HEK293 (cell line): Measurements from ENCODE around the gene PTGFRN.

Experiments used
- CTCF ChIA-PET: fragments of 350-600 bp; formaldehyde crosslinking; extraction: SDS; loops from one replicate; lab custom pipeline; 2021; ENCODE audit warnings: antibody characterized with exemption; lab: Yijun Ruan, JAX
- POLR2A ChIA-PET: fragments of 300-600 bp; formaldehyde crosslinking; extraction: SDS; loops from one replicate; lab custom pipeline; 2020; ENCODE audit warnings: antibody characterized with exemption, inconsistent platforms; lab: Yijun Ruan, JAX
- H3K27ac ChIP-seq: fragments of 200-500 bp; sonication (Bioruptor generic); 2 replicates; pipeline ENCODE4 v1.5.1; 2014; ENCODE audit warnings: low read depth, low read length, control low read depth, inconsistent platforms; ENCODE audit errors: extremely low read depth
- H3K36me3 ChIP-seq, 2 experiments: fragments of 200-500 bp in 1 of 2; sonication (Bioruptor generic) in 1 of 2; 1 replicate in 1 of 2; 2 replicates in 1 of 2; pipeline ENCODE4 v1.5.1; 2014 to 2017; ENCODE audit warnings: inconsistent platforms in 2 of 2, low read length in 2 of 2; ENCODE audit not compliant: control insufficient read depth in 2 of 2, insufficient read depth in 1 of 2
- H3K4me1 ChIP-seq: fragments of 200-500 bp; sonication (Bioruptor generic); 2 replicates; pipeline ENCODE4 v1.5.1; 2014; ENCODE audit warnings: mild to moderate bottlenecking, low read length, inconsistent platforms; ENCODE audit not compliant: control insufficient read depth, insufficient read depth
- H3K4me3 ChIP-seq: 2 replicates; pipeline ENCODE4 v1.5.1; 2011; ENCODE audit warnings: low read depth, mild to moderate bottlenecking, control low read depth, low read length, moderate library complexity
- H3K9me3 ChIP-seq: fragments of 200-500 bp; sonication (Bioruptor generic); 2 replicates; pipeline ENCODE4 v1.5.1; 2014; ENCODE audit warnings: low read depth, low read length, inconsistent platforms; ENCODE audit not compliant: control insufficient read depth, insufficient read depth
- EGR2 ChIP-seq: fragments of 450-650 bp; formaldehyde crosslinking; IDR thresholded peaks from 2 replicates; pipeline ENCODE4 v1.5.1; 2016; ENCODE audit warnings: low read depth, missing biosample characterization, missing genetic modification characterization
- PATZ1 ChIP-seq: fragments of 450-650 bp; formaldehyde crosslinking; IDR thresholded peaks from 2 replicates; pipeline ENCODE4 v1.5.1; 2016; ENCODE audit warnings: missing biosample characterization, missing genetic modification characterization
- ZBTB21 ChIP-seq: fragments of 450-650 bp; formaldehyde crosslinking; IDR thresholded peaks from 2 replicates; pipeline ENCODE4 v1.5.1; 2017; ENCODE audit warnings: missing biosample characterization, missing genetic modification characterization
- ZFHX2 ChIP-seq: fragments of 450-650 bp; formaldehyde crosslinking; conservative IDR thresholded peaks from 2 replicates; pipeline ENCODE4 v1.5.1; 2016; ENCODE audit warnings: missing biosample characterization, missing genetic modification characterization
- ZIC2 ChIP-seq: fragments of 450-650 bp; formaldehyde crosslinking; IDR thresholded peaks from 2 replicates; pipeline ENCODE4 v1.5.1; 2016; ENCODE audit warnings: missing biosample characterization, missing genetic modification characterization
- ZNF16 ChIP-seq: fragments of 450-650 bp; formaldehyde crosslinking; IDR thresholded peaks from 2 replicates; pipeline ENCODE4 v1.5.1; 2016; ENCODE audit warnings: low read depth, missing biosample characterization, missing genetic modification characterization
- ZNF19 ChIP-seq: fragments of 450-650 bp; formaldehyde crosslinking; IDR thresholded peaks from 2 replicates; pipeline ENCODE4; 2016; ENCODE audit warnings: missing biosample characterization, missing genetic modification characterization, low read depth
- ZNF248 ChIP-seq: fragments of 450-650 bp; formaldehyde crosslinking; IDR thresholded peaks from 2 replicates; pipeline ENCODE4 v1.5.1; 2017; ENCODE audit warnings: missing biosample characterization, missing genetic modification characterization
- ZNF280C ChIP-seq: fragments of 450-650 bp; formaldehyde crosslinking; IDR thresholded peaks from 2 replicates; pipeline ENCODE4 v1.5.1; 2016; ENCODE audit warnings: missing biosample characterization, missing genetic modification characterization
- ZNF610 ChIP-seq: fragments of 450-650 bp; formaldehyde crosslinking; IDR thresholded peaks from 2 replicates; pipeline ENCODE4 v1.5.1; 2016; ENCODE audit warnings: missing biosample characterization, missing genetic modification characterization, borderline replicate concordance
- ZNF777 ChIP-seq: fragments of 450-650 bp; formaldehyde crosslinking; IDR thresholded peaks from 2 replicates; pipeline ENCODE4 v1.5.1; 2017; ENCODE audit warnings: missing biosample characterization, missing genetic modification characterization, borderline replicate concordance
- TF ChIP-seq, protein P1 (sequence below): IDR thresholded peaks from 2 replicates; pipeline ENCODE4 v1.6.1; 2011; ENCODE audit warnings: mild to moderate bottlenecking, low read depth, low read length, borderline replicate concordance
- TF ChIP-seq, protein P2 (sequence below): fragments of 450-650 bp; formaldehyde crosslinking; optimal IDR thresholded peaks from 2 replicates; pipeline ENCODE3; 2016; ENCODE audit warnings: missing biosample characterization, mild to moderate bottlenecking, missing genetic modification characterization

The PTGFRN gene

DNA sequence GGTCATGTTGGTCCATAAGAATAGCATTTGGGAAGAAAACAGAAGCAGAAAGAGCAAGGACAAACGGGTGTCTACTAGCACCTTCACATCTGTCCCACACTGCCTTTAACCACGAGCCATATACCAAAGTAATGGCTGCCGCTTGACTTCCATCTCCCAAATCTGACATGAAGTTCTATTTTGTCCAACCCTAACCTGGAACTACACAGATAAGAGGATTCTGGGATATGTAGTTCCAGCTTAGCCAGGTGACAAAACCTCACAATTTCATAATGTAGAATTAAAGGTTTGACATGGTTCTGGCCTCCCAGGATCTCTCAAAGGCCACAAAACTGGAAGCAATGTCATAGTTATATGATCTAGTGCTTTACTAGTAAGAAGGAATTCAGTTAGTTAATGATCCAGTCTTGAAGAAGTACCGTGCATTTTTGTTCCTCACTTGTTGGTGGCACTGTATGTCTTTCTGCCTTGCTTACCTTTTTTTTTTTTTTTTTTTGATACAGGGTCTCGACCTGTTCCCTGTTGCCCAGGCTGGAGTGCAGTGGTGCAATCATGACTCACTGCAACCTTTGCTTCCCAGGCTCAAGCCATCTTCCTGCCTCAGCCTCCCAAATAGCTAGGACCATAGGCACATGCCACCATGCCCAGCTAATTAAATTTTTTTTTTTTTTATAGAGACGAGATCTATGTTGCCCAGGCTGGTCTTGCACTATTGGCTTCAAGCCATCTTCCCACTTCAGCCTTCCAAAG is 17.5 kb downstream of the PTGFRN start (continued):
- TF ChIP-seq ZNF280C (tag by site-specific recombination) (no peak), ZNF19 (tag by site-specific recombination) (no peak), PATZ1 (tag by site-specific recombination) (no peak), ZNF610 (no peak), EGR2 (tag by site-specific recombination) (no peak), ZBTB21 (tag by site-specific recombination) (no peak), ZNF777 (tag by site-specific recombination) (no peak), ZNF248 (no peak)

DNA sequence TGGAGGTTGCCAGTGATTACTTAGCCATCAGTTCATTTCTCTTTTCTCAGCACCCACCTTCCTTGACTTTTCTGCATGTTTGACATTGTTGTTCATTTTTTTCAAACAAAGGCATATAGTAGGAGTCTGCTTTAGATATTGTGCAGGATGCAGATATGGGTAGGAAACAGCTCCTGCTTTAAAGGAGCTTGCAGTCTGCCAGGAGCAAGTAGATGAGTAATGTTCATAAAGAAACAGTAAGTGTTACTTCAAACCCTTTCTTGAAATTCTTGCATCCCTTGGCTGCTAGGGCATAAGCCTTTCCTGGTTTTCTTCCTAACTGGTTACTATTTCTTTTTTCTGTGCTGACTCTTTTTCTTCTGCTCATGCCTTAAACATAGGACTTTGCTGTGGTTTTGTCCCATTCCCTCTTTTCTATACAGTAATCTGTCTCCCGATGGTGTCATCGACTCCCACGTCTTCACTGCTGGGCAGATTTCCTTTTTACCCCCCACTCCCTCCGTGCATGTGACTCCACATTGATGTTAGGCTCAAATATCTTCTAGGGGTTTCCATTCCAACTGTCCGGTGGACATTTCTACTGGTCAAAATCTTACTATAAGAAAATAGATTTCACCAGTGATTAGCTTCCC is 20.4 kb downstream of the PTGFRN start:
- POLR2A ChIA-PET: no interaction called here
- no peak overlapping the region for H3K27ac ChIP-seq
- no peak for TF ChIP-seq ZIC2
- no peak for TF ChIP-seq ZNF16 (tag by site-specific recombination)
- TF ChIP-seq, protein P1, sequence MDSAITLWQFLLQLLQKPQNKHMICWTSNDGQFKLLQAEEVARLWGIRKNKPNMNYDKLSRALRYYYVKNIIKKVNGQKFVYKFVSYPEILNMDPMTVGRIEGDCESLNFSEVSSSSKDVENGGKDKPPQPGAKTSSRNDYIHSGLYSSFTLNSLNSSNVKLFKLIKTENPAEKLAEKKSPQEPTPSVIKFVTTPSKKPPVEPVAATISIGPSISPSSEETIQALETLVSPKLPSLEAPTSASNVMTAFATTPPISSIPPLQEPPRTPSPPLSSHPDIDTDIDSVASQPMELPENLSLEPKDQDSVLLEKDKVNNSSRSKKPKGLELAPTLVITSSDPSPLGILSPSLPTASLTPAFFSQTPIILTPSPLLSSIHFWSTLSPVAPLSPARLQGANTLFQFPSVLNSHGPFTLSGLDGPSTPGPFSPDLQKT: no peak
- TF ChIP-seq EGR2 (tag by site-specific recombination): peak; percentile 42; the same call in 1 of the 2 replicates
- TF ChIP-seq ZFHX2 (tag by site-specific recombination): peak; percentile 21; the same call in 1 of the 2 replicates
- TF ChIP-seq, protein P2, sequence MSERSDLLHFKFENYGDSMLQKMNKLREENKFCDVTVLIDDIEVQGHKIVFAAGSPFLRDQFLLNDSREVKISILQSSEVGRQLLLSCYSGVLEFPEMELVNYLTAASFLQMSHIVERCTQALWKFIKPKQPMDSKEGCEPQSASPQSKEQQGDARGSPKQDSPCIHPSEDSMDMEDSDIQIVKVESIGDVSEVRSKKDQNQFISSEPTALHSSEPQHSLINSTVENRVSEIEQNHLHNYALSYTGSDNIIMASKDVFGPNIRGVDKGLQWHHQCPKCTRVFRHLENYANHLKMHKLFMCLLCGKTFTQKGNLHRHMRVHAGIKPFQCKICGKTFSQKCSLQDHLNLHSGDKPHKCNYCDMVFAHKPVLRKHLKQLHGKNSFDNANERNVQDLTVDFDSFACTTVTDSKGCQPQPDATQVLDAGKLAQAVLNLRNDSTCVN: no peak
- TF ChIP-seq, all 188 proteins: peak for 2
- Histone ChIP-seq H3K4me1 (0 out of 2 replicates have a peak, but pooled peaks cover 2% of the 10 kb centered on the region), H3K36me3 (peaks cover 0 to 3% of the 10 kb centered on the region in 2 experiments; a peak in 1 of 3 replicates), H3K4me3 (no peak overlapping the region), H3K9me3 (no peaks in the 10 kb centered on the region)
- CTCF ChIA-PET: interaction anchor here (0.8 kb wide), 1 partner anchor 19 kb away, joined by 3 read pairs; no protein-coding TSS in a partner anchor
